Body of pancreas (tissue), 4 donors: ENCODE measurements around the gene VPS72. TPM values are rescaled to one million over a fixed set of nuclear protein-coding genes. Genes with fewer than 3 reads are reported as not detected.
A peak's percentile ranks its signal among the peaks of the same experiment; 100 is the strongest.
"Not testable (repeated sequence)": the region's sequence is repeated elsewhere in the genome, so short reads cannot be mapped to it uniquely, and the experiment has no call there.

Experiments used
- ATAC-seq: fragments of 150-250 bp; one replicate; pipeline ENCODE4 v1.9.1; 2016
- DNase-seq, 4 donors: peaks; one replicate each; pipeline ENCODE4 v3.0.0-alpha.2; 2019
- H3K27ac ChIP-seq, 4 donors: fragments of 200-600 bp; sonication (generic); 1 replicate in 3 of 4; 2 replicates in 1 of 4; pipeline versions ENCODE4 v1.5.1 to v1.6.1; 2016 to 2019; ENCODE audit warnings: mild to moderate bottlenecking in 1 of 4, mixed read lengths in 1 of 4, moderate library complexity in 1 of 4
- H3K27me3 ChIP-seq, 2 donors: fragments of 200-600 bp; sonication (generic); one replicate each; pipeline ENCODE4 v1.6.0; 2016; ENCODE audit warnings: mild to moderate bottlenecking in 1 of 2
- H3K36me3 ChIP-seq, 2 donors: fragments of 200-600 bp; sonication (generic); replicated peaks in 1 of 2; 2 replicates each; pipeline ENCODE4 v1.5.1; 2016; ENCODE audit warnings: low read depth in 2 of 2; ENCODE audit not compliant: insufficient read depth in 1 of 2
- H3K4me1 ChIP-seq: fragments of 200-600 bp; sonication (generic); one replicate; pipeline ENCODE4 v1.6.0; 2016
- H3K4me3 ChIP-seq, 2 donors: fragments of 200-600 bp; sonication (generic); 1 replicate in 1 of 2; 2 replicates in 1 of 2; pipeline ENCODE4 v1.5.1; 2016 to 2019
- H3K9me3 ChIP-seq, 3 donors: fragments of 200-600 bp; sonication (generic); 1 replicate in 2 of 3; 2 replicates in 1 of 3; pipeline ENCODE4 v1.5.1; 2016
- POLR2A ChIP-seq, 3 donors: fragments of 450-650 bp; IDR thresholded peaks; one replicate each; pipeline ENCODE4 v1.6.1; 2016; ENCODE audit warnings: antibody characterized with exemption in 3 of 3, mild to moderate bottlenecking in 2 of 3
- WGBS, 2 donors: methylation state at CpG; one replicate each; pipeline ENCODE4 v1.1.5; 2017; 5-methylcytosine and 5-hydroxymethylcytosine counted together
- intact Hi-C: fragments of 100-400 bp; cut with DNase I; formaldehyde crosslinking; loops from one replicate; pipeline ENCODE4 v1.15.1; 2023
- total RNA-seq, 2 donors: library from RNA; depleted of rRNA; stranded (reverse); fragments of >200 nt; gene quantifications; one replicate each; pipeline ENCODE4 v1.1.0, GENCODE V29; 2016
- TF ChIP-seq, protein P1 (sequence below), 7 experiments: fragments of 450-650 bp in 4 of 7; fragments of 200-600 bp in 3 of 7; sonication (generic) in 3 of 7; IDR thresholded peaks; one replicate each; pipeline ENCODE4 v1.5.1; 2016 to 2019; ENCODE audit warnings: antibody characterized with exemption in 7 of 7

Gene VPS72
- total RNA-seq, 2 donors from 2014 or later = 6.9 to 19.2 TPM

DNA sequence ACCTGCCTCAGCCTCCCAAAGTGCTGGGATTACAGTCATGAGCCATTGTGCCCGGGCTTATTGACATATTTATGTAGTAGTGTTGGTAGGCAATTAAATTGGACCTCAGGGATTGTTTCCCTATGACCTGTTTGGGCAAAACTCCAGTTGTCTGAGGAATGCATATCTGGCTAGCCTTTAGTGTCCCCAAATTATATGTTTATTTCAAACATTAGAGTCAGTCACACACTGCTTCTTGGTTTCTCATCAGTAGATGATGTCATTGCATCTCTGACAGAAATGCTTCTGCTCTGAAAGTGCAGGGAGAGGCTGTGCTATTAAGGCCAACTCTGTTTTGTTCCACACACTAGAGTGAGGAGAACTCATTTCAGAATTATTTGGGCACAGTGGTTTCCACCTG, 20.8 kb upstream of the VPS72 start:
- no peak for ATAC-seq
- no peaks in the 10 kb centered on the region for H3K9me3 ChIP-seq
- no peak for DNase-seq
- 67 to 82% methylated on average over 1 of the region's 1 CpG for WGBS, 2 donors
- H3K36me3 ChIP-seq = peaks cover 0 to 6% of the 10 kb centered on the region in 2 donors
- H3K4me3 ChIP-seq = no peak overlapping the region
- no peak for TF ChIP-seq POLR2A (IDR thresholded peaks at IDR 0.05)
- TF ChIP-seq, protein P1, sequence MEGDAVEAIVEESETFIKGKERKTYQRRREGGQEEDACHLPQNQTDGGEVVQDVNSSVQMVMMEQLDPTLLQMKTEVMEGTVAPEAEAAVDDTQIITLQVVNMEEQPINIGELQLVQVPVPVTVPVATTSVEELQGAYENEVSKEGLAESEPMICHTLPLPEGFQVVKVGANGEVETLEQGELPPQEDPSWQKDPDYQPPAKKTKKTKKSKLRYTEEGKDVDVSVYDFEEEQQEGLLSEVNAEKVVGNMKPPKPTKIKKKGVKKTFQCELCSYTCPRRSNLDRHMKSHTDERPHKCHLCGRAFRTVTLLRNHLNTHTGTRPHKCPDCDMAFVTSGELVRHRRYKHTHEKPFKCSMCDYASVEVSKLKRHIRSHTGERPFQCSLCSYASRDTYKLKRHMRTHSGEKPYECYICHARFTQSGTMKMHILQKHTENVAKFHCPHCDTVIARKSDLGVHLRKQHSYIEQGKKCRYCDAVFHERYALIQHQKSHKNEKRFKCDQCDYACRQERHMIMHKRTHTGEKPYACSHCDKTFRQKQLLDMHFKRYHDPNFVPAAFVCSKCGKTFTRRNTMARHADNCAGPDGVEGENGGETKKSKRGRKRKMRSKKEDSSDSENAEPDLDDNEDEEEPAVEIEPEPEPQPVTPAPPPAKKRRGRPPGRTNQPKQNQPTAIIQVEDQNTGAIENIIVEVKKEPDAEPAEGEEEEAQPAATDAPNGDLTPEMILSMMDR (IDR thresholded peaks at IDR 0.05) = no peak
- H3K27me3 ChIP-seq = no peaks in the 10 kb centered on the region
- no peak overlapping the region for H3K27ac ChIP-seq
- peaks cover 5% of the 10 kb centered on the region for H3K4me1 ChIP-seq
- intact Hi-C loops = no loop called here

DNA sequence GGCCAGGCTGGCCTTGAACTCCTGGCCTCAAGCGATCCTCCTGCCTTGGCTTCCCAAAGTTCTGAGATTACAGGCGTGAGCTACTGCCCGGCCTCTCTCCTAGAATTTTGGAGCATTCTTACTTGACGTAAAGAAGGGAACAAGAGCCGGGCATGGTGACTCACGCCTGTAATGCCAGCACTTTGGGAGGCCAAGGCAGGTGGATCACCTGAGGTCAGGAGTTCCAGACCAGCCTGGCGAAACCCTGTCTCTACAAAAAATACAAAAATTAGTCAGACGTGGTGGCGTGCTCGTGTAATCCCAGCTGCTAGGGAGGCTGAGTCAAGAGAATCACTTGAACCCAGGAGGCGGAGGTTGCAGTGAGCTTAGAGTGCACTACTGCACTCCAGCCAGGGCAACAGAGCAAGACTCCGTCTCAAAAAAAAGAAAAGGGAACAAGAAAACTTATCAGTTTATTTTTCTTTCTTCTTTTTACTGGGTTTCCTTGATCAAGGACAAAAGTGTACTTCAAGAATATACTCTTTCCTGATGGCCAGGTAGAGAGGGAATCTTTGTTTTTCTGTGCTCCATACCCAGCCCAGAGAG, 15.5 kb upstream of the VPS72 start:
- 92% methylated on average over 11 to 12 of the region's 12 CpGs for WGBS, 2 donors
- H3K4me3 ChIP-seq, H3K27ac ChIP-seq, intact Hi-C loops, H3K9me3 ChIP-seq, H3K27me3 ChIP-seq, DNase-seq, H3K4me1 ChIP-seq, H3K36me3 ChIP-seq, ATAC-seq: not testable (repeated sequence)

DNA sequence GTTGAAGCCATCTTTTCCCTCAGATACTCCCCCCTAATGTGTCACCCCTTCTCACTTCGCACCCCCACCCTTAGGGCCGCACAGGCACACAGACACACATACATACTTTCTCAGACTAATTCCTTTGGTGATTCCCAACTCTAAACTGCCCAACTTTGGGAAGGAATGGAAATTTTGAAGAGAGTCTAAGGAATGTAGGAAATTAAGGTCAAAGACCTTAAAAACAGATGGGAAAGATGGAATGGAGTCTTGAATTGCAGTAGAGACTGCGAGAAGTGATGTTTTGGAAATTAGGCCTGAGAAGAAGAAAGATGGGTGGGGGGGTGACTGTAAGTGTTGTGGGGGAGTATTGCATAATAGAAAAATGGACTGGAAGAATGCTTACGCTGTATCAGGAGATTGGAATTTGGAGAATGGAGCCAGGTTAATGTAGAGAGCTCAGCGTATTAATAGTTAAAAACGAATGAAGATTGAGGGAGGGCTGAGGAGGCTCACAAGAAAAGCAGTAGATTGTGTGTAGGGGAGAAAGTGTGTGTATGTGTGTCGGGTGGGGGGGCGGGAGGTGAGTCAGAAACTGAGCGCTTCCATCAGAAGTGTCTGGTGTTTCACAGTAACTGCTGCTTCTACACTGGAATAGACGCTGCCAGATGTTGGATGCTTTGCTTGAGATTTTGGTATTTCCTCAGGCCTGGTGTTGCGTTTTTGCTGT, 10.0 kb upstream of the VPS72 start:
- WGBS, 2 donors = 35 to 47% methylated on average over 11 of the region's 11 CpGs
- TF ChIP-seq POLR2A (IDR thresholded peaks at IDR 0.05) = no peak
- TF ChIP-seq, protein P1 (IDR thresholded peaks at IDR 0.05) = no peak
- Histone ChIP-seq H3K27me3 (no peaks in the 10 kb centered on the region), H3K4me3 (no peak overlapping the region), H3K27ac (peak overlapping the region; percentile 31 to 93 (median 91)), H3K9me3 (no peaks in the 10 kb centered on the region), H3K36me3 (no peaks in the 10 kb centered on the region), H3K4me1 (peaks cover 26% of the 10 kb centered on the region)
- ATAC-seq = no peak
- peak in 1 of 4 donors; percentile 24 for DNase-seq
- intact Hi-C loops = loop anchor here (5.0 kb wide), 1 partner anchor 52 kb away; the partner anchor contains the start of gene PSMD4

DNA sequence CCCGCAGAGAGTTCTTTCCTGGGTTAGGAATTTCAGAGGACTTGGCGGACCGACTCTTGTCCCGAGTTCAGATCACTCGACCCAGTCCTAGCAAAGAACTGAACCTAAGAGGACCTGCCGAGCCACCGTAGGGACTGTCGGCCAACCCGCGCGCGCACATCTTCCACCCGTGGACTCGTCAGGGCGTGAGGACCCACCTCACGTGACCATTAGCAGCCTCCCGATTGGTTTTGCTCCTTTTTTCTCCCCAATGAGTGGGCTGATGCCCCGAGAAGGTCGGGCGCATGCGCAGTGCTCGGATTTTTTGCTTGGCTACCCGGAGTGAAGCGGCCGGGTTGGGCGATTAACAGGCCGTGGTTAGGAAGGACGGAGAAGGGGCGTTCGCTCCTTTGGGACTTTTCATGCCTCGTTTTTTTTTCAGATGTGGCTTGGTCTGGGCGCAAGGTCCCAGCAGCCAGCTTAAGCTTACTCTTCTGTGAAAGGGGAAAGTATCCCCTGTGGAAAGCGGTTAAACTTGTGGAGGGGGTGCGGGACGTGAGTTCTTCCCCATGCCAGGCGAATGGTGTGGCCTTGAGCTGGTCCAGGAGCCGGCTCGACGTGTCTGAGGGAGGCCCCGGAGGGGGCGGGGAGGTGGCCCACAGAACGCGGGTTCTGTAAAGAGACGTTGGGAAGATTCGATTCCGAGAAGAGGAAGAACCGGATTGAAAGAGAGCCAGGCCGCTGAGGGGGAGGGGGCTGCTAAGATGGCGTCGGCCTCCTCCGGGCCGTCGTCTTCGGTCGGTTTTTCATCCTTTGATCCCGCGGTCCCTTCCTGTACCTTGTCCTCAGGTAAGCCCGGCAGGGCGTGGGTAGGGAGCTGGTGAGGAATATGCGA, 8.5 kb upstream of the VPS72 start, which contains the start of gene PIP5K1A:
Gene PIP5K1A (plus strand): TSS at position 299 of the 874 bp plus-strand sequence. CDS start 445 bp downstream, at position 744.
- ATAC-seq = peak; percentile 90
- intact Hi-C loops = no loop called here
- H3K27me3 ChIP-seq = no peaks in the 10 kb centered on the region
- WGBS, 2 donors = 1% methylated on average over 51 to 60 of the region's 60 CpGs
- DNase-seq = peak; percentile 97 to 98 (median 98)
- H3K36me3 ChIP-seq = no peaks in the 10 kb centered on the region
- TF ChIP-seq, protein P1 (IDR thresholded peaks at IDR 0.05) = no peak
- peak; percentile 60 to 88 (median 86) for TF ChIP-seq POLR2A (IDR thresholded peaks at IDR 0.05)
- peak within 1 kb of the TSS; percentile 57 to 88 for H3K4me3 ChIP-seq
- H3K9me3 ChIP-seq = no peaks in the 10 kb centered on the region
- peak within 1 kb of the TSS; percentile 84 to 93 (median 91) for H3K27ac ChIP-seq
- H3K4me1 ChIP-seq = peaks cover 26% of the 10 kb centered on the region

DNA sequence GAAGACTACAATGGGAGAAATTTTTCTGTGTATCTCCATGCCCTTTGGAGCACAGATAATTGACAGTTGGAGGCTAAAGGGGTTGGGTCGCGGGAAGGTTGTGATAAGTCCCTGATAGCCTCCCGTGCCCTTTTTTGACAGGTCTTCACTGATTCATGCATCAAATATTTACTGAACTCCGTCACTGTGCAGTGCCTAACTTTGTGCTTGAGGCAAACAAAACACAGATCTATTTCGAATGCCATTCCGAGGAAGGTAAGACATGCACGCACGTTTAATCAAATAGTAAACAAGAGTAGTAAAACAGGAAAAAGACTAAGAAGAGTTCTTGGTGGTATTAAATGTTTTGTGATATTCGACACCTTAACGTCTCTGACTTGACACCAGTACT, 7.9 kb upstream of the VPS72 start:
- peak overlapping the region; percentile 84 to 93 (median 91) for H3K27ac ChIP-seq
- peak in 2 of 4 donors; percentile 27 to 31 for DNase-seq
- H3K27me3 ChIP-seq = no peaks in the 10 kb centered on the region
- ATAC-seq = peak; percentile 10
- no peaks in the 10 kb centered on the region for H3K9me3 ChIP-seq
- H3K4me1 ChIP-seq = peaks cover 26% of the 10 kb centered on the region
- no peaks in the 10 kb centered on the region for H3K36me3 ChIP-seq
- no peak overlapping the region for H3K4me3 ChIP-seq
- TF ChIP-seq POLR2A (IDR thresholded peaks at IDR 0.05) = no peak
- TF ChIP-seq, protein P1 (IDR thresholded peaks at IDR 0.05) = no peak
- intact Hi-C loops = no loop called here
- WGBS, 2 donors = 3 to 5% methylated on average over 10 of the region's 10 CpGs
